Measurements from ENCODE around the gene WDR74. TPM values are rescaled to one million over a fixed set of nuclear protein-coding genes. Genes with fewer than 3 reads are reported as not detected.

WDR74 gene
- total and polyA plus RNA-seq, 9 donors: 25.1 to 70.6 (median 53.3) TPM

DNA sequence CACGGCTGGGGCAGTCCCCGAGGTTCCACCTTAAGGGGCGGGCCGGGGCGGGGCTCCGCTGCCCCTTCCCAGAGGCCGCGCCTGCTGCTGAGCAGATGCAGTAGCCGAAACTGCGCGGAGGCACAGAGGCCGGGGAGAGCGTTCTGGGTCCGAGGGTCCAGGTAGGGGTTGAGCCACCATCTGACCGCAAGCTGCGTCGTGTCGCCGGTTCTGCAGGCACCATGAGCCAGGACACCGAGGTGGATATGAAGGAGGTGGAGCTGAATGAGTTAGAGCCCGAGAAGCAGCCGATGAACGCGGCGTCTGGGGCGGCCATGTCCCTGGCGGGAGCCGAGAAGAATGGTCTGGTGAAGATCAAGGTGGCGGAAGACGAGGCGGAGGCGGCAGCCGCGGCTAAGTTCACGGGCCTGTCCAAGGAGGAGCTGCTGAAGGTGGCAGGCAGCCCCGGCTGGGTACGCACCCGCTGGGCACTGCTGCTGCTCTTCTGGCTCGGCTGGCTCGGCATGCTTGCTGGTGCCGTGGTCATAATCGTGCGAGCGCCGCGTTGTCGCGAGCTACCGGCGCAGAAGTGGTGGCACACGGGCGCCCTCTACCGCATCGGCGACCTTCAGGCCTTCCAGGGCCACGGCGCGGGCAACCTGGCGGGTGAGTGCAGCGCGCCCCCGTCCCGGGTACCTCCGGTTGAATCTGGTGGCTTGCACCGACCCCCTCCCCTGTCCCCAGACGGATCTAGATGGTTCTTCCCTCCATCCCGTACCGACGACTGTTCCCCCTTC lies 41.6 kb upstream of the WDR74 start, which contains the start of gene SLC3A2:
TSS of gene SLC3A2 (plus strand) at position 94 of the 776 bp plus-strand sequence. CDS start at position 222, 128 bp downstream.
- Histone ChIP-seq H3K27ac (peak within 1 kb of the TSS; percentile 96 to 99), H3K27me3 (no peaks in the 10 kb centered on the region), H3K36me3 (no peaks in the 10 kb centered on the region), H3K4me1 (ENCODE audit: insufficient read depth) (peaks cover 14% of the 10 kb centered on the region), H3K4me3 (peak within 1 kb of the TSS; percentile 74), H3K9me3 (no peaks in the 10 kb centered on the region)
- 0 to 1% (median 0%) methylated on average over 64 to 69 of the region's 69 CpGs for WGBS, 3 donors
- DNase-seq: peak; percentile 89 to 91 (median 90)
- TF ChIP-seq EP300 (IDR thresholded peaks at IDR 0.05): no peak
- TF ChIP-seq, protein P1, sequence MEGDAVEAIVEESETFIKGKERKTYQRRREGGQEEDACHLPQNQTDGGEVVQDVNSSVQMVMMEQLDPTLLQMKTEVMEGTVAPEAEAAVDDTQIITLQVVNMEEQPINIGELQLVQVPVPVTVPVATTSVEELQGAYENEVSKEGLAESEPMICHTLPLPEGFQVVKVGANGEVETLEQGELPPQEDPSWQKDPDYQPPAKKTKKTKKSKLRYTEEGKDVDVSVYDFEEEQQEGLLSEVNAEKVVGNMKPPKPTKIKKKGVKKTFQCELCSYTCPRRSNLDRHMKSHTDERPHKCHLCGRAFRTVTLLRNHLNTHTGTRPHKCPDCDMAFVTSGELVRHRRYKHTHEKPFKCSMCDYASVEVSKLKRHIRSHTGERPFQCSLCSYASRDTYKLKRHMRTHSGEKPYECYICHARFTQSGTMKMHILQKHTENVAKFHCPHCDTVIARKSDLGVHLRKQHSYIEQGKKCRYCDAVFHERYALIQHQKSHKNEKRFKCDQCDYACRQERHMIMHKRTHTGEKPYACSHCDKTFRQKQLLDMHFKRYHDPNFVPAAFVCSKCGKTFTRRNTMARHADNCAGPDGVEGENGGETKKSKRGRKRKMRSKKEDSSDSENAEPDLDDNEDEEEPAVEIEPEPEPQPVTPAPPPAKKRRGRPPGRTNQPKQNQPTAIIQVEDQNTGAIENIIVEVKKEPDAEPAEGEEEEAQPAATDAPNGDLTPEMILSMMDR (IDR thresholded peaks at IDR 0.05): peak; percentile 50 to 75 (median 74)
- TF ChIP-seq POLR2A (IDR thresholded peaks at IDR 0.05): peak; percentile 99
- intact Hi-C loops (cut with DNase I): loop anchor here in 1 of 4 donors (10.0 kb wide), 1 partner anchor 884 kb away; the partner anchor contains the start of gene ZFTA

DNA sequence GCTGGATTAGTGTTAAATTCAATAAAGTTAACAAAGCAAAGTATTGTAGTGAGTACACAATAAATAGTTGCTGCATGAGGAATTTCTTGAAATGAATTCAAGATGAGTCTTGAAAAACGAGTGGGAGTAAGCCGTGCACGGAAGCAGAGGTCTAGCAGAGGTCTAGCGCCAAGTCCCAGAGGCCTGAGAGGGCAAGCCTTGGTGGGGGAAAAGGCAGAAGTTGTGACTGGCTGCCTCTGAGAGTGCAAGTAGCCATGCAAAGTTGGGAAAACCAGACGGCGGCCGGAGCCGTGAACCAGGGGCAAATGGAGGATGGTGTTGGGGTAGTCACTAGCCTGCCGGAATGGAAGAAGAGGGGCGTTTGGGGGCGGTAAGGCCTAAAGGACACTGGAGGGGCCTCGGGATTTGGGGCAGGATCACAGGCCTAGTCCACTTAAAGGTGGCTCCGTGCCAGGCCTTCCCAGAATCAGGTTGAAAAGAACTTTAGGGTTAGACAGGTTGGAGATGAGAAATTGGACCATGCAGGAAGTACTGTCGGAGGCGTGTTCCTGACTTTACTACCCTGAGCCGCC lies 40.9 kb upstream of the WDR74 start:
- Histone ChIP-seq H3K27me3 (no peaks in the 10 kb centered on the region), H3K4me3 (peak overlapping the region; percentile 74), H3K4me1 (ENCODE audit: insufficient read depth) (peaks cover 14% of the 10 kb centered on the region), H3K9me3 (no peaks in the 10 kb centered on the region), H3K27ac (peak overlapping the region; percentile 96 to 99), H3K36me3 (no peaks in the 10 kb centered on the region)
- peak in 3 of 5 donors; percentile 76 to 83 (median 80) for DNase-seq
- 0 to 1% (median 0%) methylated on average over 16 of the region's 16 CpGs for WGBS, 3 donors
- intact Hi-C loops (cut with DNase I): loop anchor here in 1 of 4 donors (10.0 kb wide), 1 partner anchor 884 kb away; the partner anchor contains the start of gene ZFTA
- TF ChIP-seq, protein P1 (IDR thresholded peaks at IDR 0.05): no peak
- no peak for TF ChIP-seq EP300 (IDR thresholded peaks at IDR 0.05)
- no peak for TF ChIP-seq POLR2A (IDR thresholded peaks at IDR 0.05)

DNA sequence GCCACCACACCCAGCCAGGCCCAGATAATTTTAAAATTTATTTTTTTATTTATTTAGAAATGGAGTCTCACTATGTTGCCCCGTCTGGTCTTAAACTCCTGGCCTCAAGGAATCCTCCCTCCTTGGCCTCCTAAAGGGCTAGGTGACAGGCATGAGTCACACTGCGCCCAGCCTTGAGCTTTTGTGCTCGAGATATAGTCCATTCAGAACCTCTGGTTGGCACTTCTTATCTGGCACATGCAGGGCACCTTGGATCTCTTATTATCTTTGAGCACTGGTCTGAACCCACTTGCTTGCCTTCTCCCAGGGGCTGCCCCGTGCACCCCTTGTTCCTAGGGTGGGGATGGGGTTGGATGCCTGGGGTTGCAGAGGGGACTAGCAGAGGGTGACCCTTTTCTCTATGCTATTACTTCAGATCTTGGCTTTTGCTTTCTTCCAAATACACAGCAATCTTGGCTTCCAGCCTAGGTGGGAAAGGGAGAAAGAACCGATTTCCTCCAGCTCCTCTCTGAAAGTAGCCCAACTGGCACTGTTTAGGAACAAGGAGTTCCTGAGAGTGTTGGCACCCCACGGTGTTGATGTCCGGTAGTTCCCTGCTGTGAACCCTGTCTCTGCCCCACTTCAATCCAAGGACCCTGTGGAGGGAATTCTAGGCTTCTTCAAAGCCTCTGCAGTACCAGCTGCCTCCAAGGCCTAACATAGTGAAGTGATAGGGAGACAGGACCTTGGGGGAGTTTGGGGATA lies 40.0 kb upstream of the WDR74 start:
- DNase-seq: peak in 4 of 5 donors; percentile 51 to 66 (median 60)
- Histone ChIP-seq H3K27me3 (no peaks in the 10 kb centered on the region), H3K4me3 (peak overlapping the region; percentile 74), H3K36me3 (no peaks in the 10 kb centered on the region), H3K4me1 (ENCODE audit: insufficient read depth) (peaks cover 14% of the 10 kb centered on the region), H3K9me3 (no peaks in the 10 kb centered on the region), H3K27ac (peak overlapping the region; percentile 96 to 99)
- intact Hi-C loops (cut with DNase I): no loop called here
- WGBS, 3 donors: 33 to 34% (median 33%) methylated on average over 7 of the region's 7 CpGs
- TF ChIP-seq, protein P1 (IDR thresholded peaks at IDR 0.05): no peak
- TF ChIP-seq POLR2A (IDR thresholded peaks at IDR 0.05): no peak

DNA sequence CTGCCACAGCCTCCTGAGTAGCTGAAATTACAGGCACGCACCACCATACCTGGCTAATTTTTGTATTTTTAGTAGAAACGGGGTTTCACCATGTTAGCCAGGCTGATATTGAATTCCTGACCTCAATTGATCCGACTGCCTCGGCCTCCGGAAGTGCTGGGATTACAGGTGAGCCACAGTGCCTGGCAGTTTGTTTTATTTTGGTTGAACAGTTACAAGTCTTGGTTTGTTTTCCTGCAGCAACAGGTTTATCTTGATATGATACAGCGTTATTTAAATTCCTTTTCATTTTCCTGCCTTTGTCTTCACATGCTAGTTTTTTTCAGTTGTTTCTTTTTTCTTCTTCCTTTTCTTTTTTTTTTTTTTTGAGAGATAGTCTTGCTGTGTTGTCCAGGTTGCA lies 37.3 kb upstream of the WDR74 start:
- H3K27ac ChIP-seq: no peak overlapping the region
- intact Hi-C loops (cut with DNase I): no loop called here
- 87 to 89% (median 88%) methylated on average over 6 of the region's 6 CpGs for WGBS, 3 donors
- DNase-seq: no peak
- no peaks in the 10 kb centered on the region for H3K36me3 ChIP-seq
- TF ChIP-seq POLR2A (IDR thresholded peaks at IDR 0.05) (no peak), EP300 (IDR thresholded peaks at IDR 0.05) (no peak)
- TF ChIP-seq, protein P1 (IDR thresholded peaks at IDR 0.05): no peak
- H3K27me3 ChIP-seq: no peaks in the 10 kb centered on the region
- H3K9me3 ChIP-seq: no peaks in the 10 kb centered on the region
- no peak overlapping the region for H3K4me3 ChIP-seq
- peaks cover 10% of the 10 kb centered on the region for H3K4me1 ChIP-seq (ENCODE audit: insufficient read depth)

Data from ovary (tissue), 9 donors.